Heart right ventricle (tissue), 16 donors: Measurements from ENCODE around the gene BRCA1. TPM values are rescaled to one million over a fixed set of nuclear protein-coding genes. Genes with fewer than 3 reads are reported as not detected.

ENCODE experiments used
- ATAC-seq, 8 donors: fragments of 200-7000 bp; cut with Tn5 transposase; one replicate each; pipeline ENCODE4 v1.9.1; 2020; ENCODE audit warnings: mild to moderate bottlenecking in 8 of 8, moderate library complexity in 8 of 8, moderate number of reproducible peaks in 1 of 8
- DNase-seq, 2 donors: peaks; one replicate each; pipeline ENCODE4 v3.0.0-alpha.2; 2020
- H3K27ac ChIP-seq, 10 donors: fragments of 200-600 bp; sonication (generic) in 2 of 10; one replicate each; pipeline versions ENCODE4 v1.5.0 to v1.8.0; 2020 to 2022; ENCODE audit warnings: mild to moderate bottlenecking in 3 of 10
- H3K27me3 ChIP-seq, 7 donors: fragments of 200-600 bp; one replicate each; pipeline ENCODE4 v1.8.0; 2021 to 2022; ENCODE audit warnings: mild to moderate bottlenecking in 2 of 7
- H3K36me3 ChIP-seq, 9 donors: fragments of 200-600 bp; sonication (generic) in 1 of 9; one replicate each; pipeline versions ENCODE4 v1.5.0 to v1.8.0; 2020 to 2022; ENCODE audit warnings: mild to moderate bottlenecking in 2 of 9
- H3K4me1 ChIP-seq, 9 donors: fragments of 200-600 bp; sonication (generic) in 1 of 9; one replicate each; pipeline versions ENCODE4 v1.5.0 to v1.8.0; 2020 to 2022; ENCODE audit warnings: mild to moderate bottlenecking in 4 of 9
- H3K4me3 ChIP-seq, 10 donors: fragments of 200-600 bp; sonication (generic) in 2 of 10; one replicate each; pipeline versions ENCODE4 v1.5.0 to v1.8.0; 2020 to 2022; ENCODE audit warnings: mild to moderate bottlenecking in 7 of 10, moderate library complexity in 2 of 10
- H3K9me3 ChIP-seq, 11 donors: fragments of 200-600 bp in 10 of 11; sonication (generic) in 2 of 11; one replicate each; pipeline versions ENCODE4 v1.5.0 to v1.8.0; 2013 to 2022; ENCODE audit warnings: mild to moderate bottlenecking in 2 of 11, control low read depth in 1 of 11, moderate library complexity in 1 of 11
- CTCF ChIP-seq, 9 donors: fragments of 200-600 bp; sonication (generic) in 2 of 9; IDR thresholded peaks; one replicate each; pipeline versions ENCODE4 v1.5.0 to v1.8.0; 2021 to 2022; ENCODE audit warnings: antibody characterized with exemption in 9 of 9, mild to moderate bottlenecking in 5 of 9, moderate library complexity in 1 of 9
- WGBS, 2 donors: extraction: QIAGEN DNeasy Blood & Tissue Kit; methylation state at CpG; one replicate each; pipeline ENCODE4 v1.1.7; 2013; ENCODE audit warnings: inconsistent platforms in 1 of 2; 5-methylcytosine and 5-hydroxymethylcytosine counted together
- intact Hi-C, 10 donors: fragments of 100-400 bp; cut with DNase I; formaldehyde crosslinking; loops; one replicate each; pipeline versions ENCODE4 v1.11.1 to v1.14.2; 2022
- polyA plus RNA-seq, 2 donors: library from polyadenylated mRNA; stranded (reverse); fragments of 200-250 nt; gene quantifications; one replicate each; pipeline ENCODE4 v1.2.3, GENCODE V29; 2013
- total RNA-seq, 10 donors: library from RNA; stranded (reverse); fragmentation: NEBNext Ultra II Directional in 3 of 10; extraction: Animal tissue kit (Norgen Biotek cat#: 25700) in 3 of 10; gene quantifications; one replicate each; pipeline versions ENCODE4 v1.2.1 to v1.2.4, GENCODE V29; 2021 to 2023
- donor health status: Arrhythmogenic right ventricular cardiomyopathy.
- donor health status: ischemic (EF 13 %, LVEDD 7.1; RV severe dilation, severe dysfunction).
- donor health status: healthy with polysubstance abuse.
- donor health status: DM: no; HTN: yes; CAD: no.
- donor health status: DM: no; HTN: no; CAD: no.
- donor health status: ischemic (EF 25% LVEDD 6.9; RV normal size, moderate dysfunction).
- donor health status: ischemic (EF 25% LVEDD 5.7; RV mildly dilated, moderate dysfunction).
- donor health status: healthy.
- donor health status: DM: yes; HTN: yes; CAD: no.
- donor health status: Ischemic cardiomyopathy.
- donor health status: ischemic (EF 35%, LVEDD 5.7; RV mildly dilated, moderate dysfunction).
- donor health status: nonischemic (EF 11% LVEDD 7.7; RV severe dilation, severe dysfunction).
- donor health status: DM: yes; HTN: yes; CAD: no.
- donor health status: PGD.
- donor health status: ischemic (EF 29% LVEDD 5.4; RV normal size, mild dysfunction).
- donor health status: nonischemic (EF 23%, LVEDD 6.1; RV moderate dilation, normal function).

The BRCA1 gene
- total and polyA plus RNA-seq, 12 donors = 2.2 to 12.0 (median 7.9) TPM

- H3K9me3 ChIP-seq = no peaks in the 10 kb centered on the region
- DNase-seq (peak; percentile 77 to 91), ATAC-seq (peak; percentile 58 to 81 (median 70))
- H3K4me3 ChIP-seq = peak within 1 kb of the TSS; percentile 25 to 80 (median 60)
- peaks cover 3 to 38% (median 27%) of the 10 kb centered on the region in 9 donors for H3K4me1 ChIP-seq
- intact Hi-C loops = loop anchor here in 9 of 10 donors (5.0 to 10.0 kb wide), 9 partner anchors 63 to 340 kb away; partner anchors contain the start of genes NBR1 (in 7 of the 9) and BRCA1 (in 5 of the 9)
- peak; percentile 28 to 84 (median 69) for TF ChIP-seq CTCF (IDR thresholded peaks at IDR 0.05)
- H3K27ac ChIP-seq = peak within 1 kb of the TSS in 8 of 10 donors; percentile 7 to 79 (median 54)
- WGBS, 2 donors = 1 to 2% methylated on average over 51 to 60 of the region's 61 CpGs
- H3K27me3 ChIP-seq = no peaks in the 10 kb centered on the region
- no peaks in the 10 kb centered on the region for H3K36me3 ChIP-seq
These were observed 100.5 kb downstream of the BRCA1 start, which contains the start of gene RND2 for GRCh38 chr17:43024407-43025289. RND2 (plus strand) TSS chr17:43025231; CDS start chr17:43025348, 117 bp downstream.

- Histone ChIP-seq H3K36me3 (peaks cover 0 to 20% (median 0%) of the 10 kb centered on the region in 9 donors), H3K27me3 (no peaks in the 10 kb centered on the region), H3K9me3 (no peaks in the 10 kb centered on the region), H3K4me1 (peaks cover 3 to 55% (median 45%) of the 10 kb centered on the region in 9 donors), H3K27ac (peak within 1 kb of the TSS; percentile 74 to 94 (median 90)), H3K4me3 (peak within 1 kb of the TSS; percentile 88 to 100 (median 96))
- ATAC-seq (peak; percentile 70 to 83 (median 80)), DNase-seq (peak; percentile 79 to 86)
- WGBS, 2 donors = 0% methylated on average over 80 of the region's 80 CpGs
- no peak for TF ChIP-seq CTCF (IDR thresholded peaks at IDR 0.05)
- intact Hi-C loops = loop anchor here in 9 of 10 donors (5.0 to 10.0 kb wide), 8 partner anchors 103 to 343 kb away; partner anchors contain the start of genes NBR1 (in 7 of the 9) and BRCA1 (in 5 of the 9)
These were observed 103.2 kb downstream of the BRCA1 start, which contains the start of gene VAT1 for GRCh38 chr17:43021741-43022512. VAT1 (minus strand) TSS chr17:43022385; CDS start chr17:43022322, 63 bp downstream.

GRCh38 chr17:43020789-43021740, 104.1 kb downstream of the BRCA1 start:
- intact Hi-C loops = loop anchor here in 9 of 10 donors (5.0 to 10.0 kb wide), 8 partner anchors 104 to 344 kb away; partner anchors contain the start of genes NBR1 (in 7 of the 9) and BRCA1 (in 5 of the 9)
- WGBS, 2 donors = 12 to 18% methylated on average over 35 to 36 of the region's 40 CpGs
- H3K4me1 ChIP-seq = peaks cover 8 to 61% (median 54%) of the 10 kb centered on the region in 9 donors

More at GRCh38 chr17:43020789-43021740, 104.1 kb downstream of the BRCA1 start:
- peak; percentile 32 to 56 (median 43) for ATAC-seq
- Histone ChIP-seq H3K36me3 (peaks cover 0 to 29% (median 2%) of the 10 kb centered on the region in 9 donors), H3K27ac (peak overlapping the region; percentile 74 to 94 (median 90)), H3K4me3 (peak overlapping the region; percentile 88 to 100 (median 96)), H3K9me3 (no peaks in the 10 kb centered on the region), H3K27me3 (no peaks in the 10 kb centered on the region)
- DNase-seq = peak; percentile 66 to 76
- TF ChIP-seq CTCF (IDR thresholded peaks at IDR 0.05) = no peak
